GM23248 (cell line): ENCODE measurements around the gene TRAPPC5. TPM values are rescaled to one million over a fixed set of nuclear protein-coding genes. Genes with fewer than 3 reads are reported as not detected.

Experiments
- DNase-seq: peaks from one replicate; pipeline ENCODE4 v3.0.0-alpha.2; 2015
- H2AFZ ChIP-seq: fragments of 200-600 bp; sonication (generic); 2 replicates; pipeline ENCODE4 v1.6.1; 2016; ENCODE audit warnings: antibody characterized with exemption
- H3F3A ChIP-seq: fragments of 200-600 bp; sonication (generic); 2 replicates; pipeline ENCODE4 v1.6.1; 2016; ENCODE audit warnings: mild to moderate bottlenecking, antibody characterized with exemption, mixed run types; ENCODE audit not compliant: insufficient read depth
- H3K27ac ChIP-seq: fragments of 200-600 bp; sonication (generic); 2 replicates; pipeline ENCODE4 v1.5.1; 2016; ENCODE audit warnings: mild to moderate bottlenecking
- H3K27me3 ChIP-seq: fragments of 200-600 bp; sonication (generic); replicated peaks from 2 replicates; pipeline ENCODE4 v1.6.1; 2016; ENCODE audit warnings: mild to moderate bottlenecking; ENCODE audit not compliant: insufficient read depth
- H3K36me3 ChIP-seq: fragments of 200-600 bp; sonication (generic); 2 replicates; pipeline ENCODE4 v1.6.1; 2016; ENCODE audit warnings: low read depth, mild to moderate bottlenecking
- H3K4me1 ChIP-seq: fragments of 200-600 bp; sonication (generic); 2 replicates; pipeline ENCODE4 v1.6.1; 2016; ENCODE audit warnings: mild to moderate bottlenecking; ENCODE audit not compliant: insufficient read depth
- H3K4me2 ChIP-seq: fragments of 200-600 bp; sonication (generic); one replicate; pipeline ENCODE4 v1.6.1; 2016; ENCODE audit warnings: mild to moderate bottlenecking; ENCODE audit not compliant: unreplicated experiment
- H3K4me3 ChIP-seq: fragments of 200-600 bp; sonication (generic); 2 replicates; pipeline ENCODE4 v1.5.1; 2016; ENCODE audit warnings: mild to moderate bottlenecking
- H3K79me2 ChIP-seq: fragments of 200-600 bp; sonication (generic); 2 replicates; pipeline ENCODE4 v1.6.1; 2016; ENCODE audit warnings: mild to moderate bottlenecking; ENCODE audit not compliant: insufficient read depth
- H3K9ac ChIP-seq: fragments of 200-600 bp; sonication (generic); 2 replicates; pipeline ENCODE4 v1.6.1; 2016; ENCODE audit warnings: mild to moderate bottlenecking
- H3K9me2 ChIP-seq: fragments of 200-600 bp; sonication (generic); 2 replicates; pipeline ENCODE4 v1.6.1; 2016; ENCODE audit warnings: mixed run types, mild to moderate bottlenecking, moderate library complexity; ENCODE audit not compliant: insufficient read depth
- H3K9me3 ChIP-seq: fragments of 200-600 bp; sonication (generic); one replicate; pipeline ENCODE4 v1.6.1; 2017; ENCODE audit warnings: low read depth
- H4K20me1 ChIP-seq: fragments of 200-600 bp; sonication (generic); 2 replicates; pipeline ENCODE4 v1.6.0; 2016; ENCODE audit not compliant: insufficient read depth
- EZH2 ChIP-seq: fragments of 200-600 bp; sonication (generic); IDR thresholded peaks from 2 replicates; pipeline ENCODE4 v1.6.1; 2018; ENCODE audit warnings: antibody characterized with exemption, mild to moderate bottlenecking; ENCODE audit not compliant: insufficient read depth, poor library complexity, severe bottlenecking
- EZH2phosphoT487 ChIP-seq: fragments of 200-600 bp; sonication (generic); IDR thresholded peaks from 2 replicates; pipeline ENCODE4 v1.6.1; 2018; ENCODE audit warnings: antibody characterized with exemption, moderate library complexity, mild to moderate bottlenecking, low read depth; ENCODE audit not compliant: insufficient read depth
- WGBS, 2 experiments: methylation state at CpG; one replicate each; pipeline ENCODE4 v1.1.6; 2015 to 2017; ENCODE audit warnings: low lambda C conversion rate in 2 of 2, low coverage in 1 of 2; ENCODE audit errors: missing lambda C conversion rate in 2 of 2; 5-methylcytosine and 5-hydroxymethylcytosine counted together
- in situ Hi-C: fragments of 300-500 bp; cut with MboI; formaldehyde crosslinking; loops from 2 replicates; pipeline ENCODE4 v1.15.0; 2020
- polyA plus RNA-seq: library from polyadenylated mRNA; unstranded; fragments of >200 nt; fragmentation: Nextera tagmentation; extraction: Ambion mirVana; gene quantifications from 2 replicates; pipeline ENCODE4 v1.2.1, GENCODE V29; 2016
- total RNA-seq: library from RNA; depleted of rRNA; stranded (reverse); fragments of >200 nt; shearing (Covaris generic); gene quantifications from 2 replicates; pipeline ENCODE4 v1.2.3, GENCODE V29; 2014

The TRAPPC5 gene
- total and polyA plus RNA-seq, 2 experiments from 2014 or later: 68.1 to 207 TPM

GRCh38 chr19:7698583-7698982 lies 17.9 kb downstream of the TRAPPC5 start:
- no peaks in the 10 kb centered on the region for H3F3A ChIP-seq
- H3K36me3 ChIP-seq: no peaks in the 10 kb centered on the region
- no peak overlapping the region for H2AFZ ChIP-seq
- DNase-seq: no peak
- H3K79me2 ChIP-seq: no peaks in the 10 kb centered on the region
- H3K9me3 ChIP-seq: no peaks in the 10 kb centered on the region
- no peak overlapping the region for H3K9ac ChIP-seq
- H3K4me1 ChIP-seq: no peaks in the 10 kb centered on the region
- H3K27ac ChIP-seq: no peak overlapping the region
- no peaks in the 10 kb centered on the region; the same call in none of the 2 replicates for H3K27me3 ChIP-seq
- H3K4me2 ChIP-seq: no peak overlapping the region
- in situ Hi-C loops: no loop called here
- no peaks in the 10 kb centered on the region for H4K20me1 ChIP-seq
- no peaks in the 10 kb centered on the region for H3K9me2 ChIP-seq
- no peak overlapping the region for H3K4me3 ChIP-seq
- no peak for TF ChIP-seq EZH2
- TF ChIP-seq EZH2phosphoT487: no peak
- WGBS, 2 experiments: 25 to 36% methylated on average over 10 to 11 of the region's 11 CpGs

- TF ChIP-seq EZH2phosphoT487 (no peak), EZH2 (no peak)
- H3K4me2 ChIP-seq: no peak overlapping the region
- no peak overlapping the region for H2AFZ ChIP-seq
- in situ Hi-C loops: no loop called here
- no peaks in the 10 kb centered on the region for H3K9me2 ChIP-seq
- no peaks in the 10 kb centered on the region for H4K20me1 ChIP-seq
- no peak for DNase-seq
- no peaks in the 10 kb centered on the region for H3K4me1 ChIP-seq
- no peaks in the 10 kb centered on the region for H3K79me2 ChIP-seq
- no peak overlapping the region for H3K27ac ChIP-seq
- no peak overlapping the region for H3K9ac ChIP-seq
- WGBS, 2 experiments: 40% methylated on average over 2 of the region's 2 CpGs
- no peaks in the 10 kb centered on the region; the same call in none of the 2 replicates for H3K27me3 ChIP-seq
- no peak overlapping the region for H3K4me3 ChIP-seq
- no peaks in the 10 kb centered on the region for H3K36me3 ChIP-seq
- H3F3A ChIP-seq: no peaks in the 10 kb centered on the region
- H3K9me3 ChIP-seq: no peaks in the 10 kb centered on the region
Measured at GRCh38 chr19:7699003-7699402, 18.4 kb downstream of the TRAPPC5 start.

DNA sequence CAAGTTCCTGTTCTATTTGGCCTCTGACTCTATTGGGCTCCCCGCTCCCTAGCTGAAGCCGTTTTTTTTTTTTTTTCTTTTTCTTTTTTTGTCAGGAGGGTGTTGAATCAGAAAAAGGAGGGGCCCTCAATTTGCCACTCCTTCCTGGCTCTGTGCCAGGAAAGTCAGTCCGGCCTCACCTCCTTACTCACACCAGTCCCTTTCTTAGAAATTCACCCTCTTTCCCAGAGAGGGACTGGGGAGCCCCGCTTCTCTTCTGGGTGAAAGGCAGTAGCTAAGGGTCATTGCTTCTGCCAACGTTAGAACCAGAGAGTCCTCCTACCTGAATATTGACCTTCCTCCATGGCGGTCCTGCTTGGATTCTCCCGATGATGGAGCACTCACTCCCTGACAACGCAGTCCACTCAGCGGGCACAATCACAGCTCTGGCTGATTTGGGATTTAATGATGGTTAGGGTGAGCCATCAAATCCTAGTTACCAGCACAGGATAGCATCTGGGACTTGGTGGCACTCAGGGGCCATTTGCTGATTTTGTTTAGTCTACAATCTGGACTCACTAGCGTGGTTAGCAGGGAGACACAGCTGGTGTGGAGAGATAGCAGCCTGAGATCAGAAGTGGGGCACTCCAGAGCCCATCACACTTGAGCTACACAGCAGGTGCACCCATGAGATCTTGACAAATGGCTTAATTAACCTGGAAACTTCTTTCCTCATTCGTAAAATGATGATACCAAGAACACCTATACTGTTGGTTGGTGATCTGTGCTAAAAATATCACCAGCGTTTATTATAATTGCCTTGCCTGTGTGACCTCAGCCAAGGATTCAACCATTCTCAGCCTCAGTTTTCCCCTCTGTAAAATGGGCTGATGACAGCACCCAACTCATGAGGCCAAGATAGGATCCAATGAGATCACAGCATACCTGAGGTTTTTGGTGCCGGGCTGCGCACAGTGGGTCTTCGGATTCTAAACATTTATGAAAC lies 19.1 kb downstream of the TRAPPC5 start:
- H3K9ac ChIP-seq: no peak overlapping the region
- H3K4me2 ChIP-seq: no peak overlapping the region
- no peaks in the 10 kb centered on the region for H3K36me3 ChIP-seq
- H3K79me2 ChIP-seq: no peaks in the 10 kb centered on the region
- no peak overlapping the region for H3K27ac ChIP-seq
- no peak overlapping the region for H2AFZ ChIP-seq
- no peaks in the 10 kb centered on the region for H4K20me1 ChIP-seq
- peak; percentile 37 for DNase-seq
- in situ Hi-C loops: no loop called here
- 58 to 61% methylated on average over 15 of the region's 15 CpGs for WGBS, 2 experiments
- H3K4me3 ChIP-seq: no peak overlapping the region
- H3K9me3 ChIP-seq: no peaks in the 10 kb centered on the region
- H3K27me3 ChIP-seq: no peaks in the 10 kb centered on the region; the same call in none of the 2 replicates
- no peaks in the 10 kb centered on the region for H3F3A ChIP-seq
- H3K4me1 ChIP-seq: no peaks in the 10 kb centered on the region
- TF ChIP-seq EZH2: no peak
- TF ChIP-seq EZH2phosphoT487: no peak
- no peaks in the 10 kb centered on the region for H3K9me2 ChIP-seq

GRCh38 chr19:7701049-7701653 lies 20.5 kb downstream of the TRAPPC5 start:
- Histone ChIP-seq H3K79me2 (no peaks in the 10 kb centered on the region), H3K4me3 (no peak overlapping the region), H3K36me3 (no peaks in the 10 kb centered on the region), H3K27me3 (no peaks in the 10 kb centered on the region; the same call in 1 of the 2 replicates), H3K4me1 (no peaks in the 10 kb centered on the region), H3F3A (no peaks in the 10 kb centered on the region), H3K4me2 (no peak overlapping the region), H3K27ac (no peak overlapping the region), H3K9ac (no peak overlapping the region), H4K20me1 (no peaks in the 10 kb centered on the region), H3K9me3 (no peaks in the 10 kb centered on the region), H2AFZ (no peak overlapping the region), H3K9me2 (no peaks in the 10 kb centered on the region)
- WGBS, 2 experiments: 86% methylated on average over 12 of the region's 12 CpGs
- no peak for DNase-seq
- in situ Hi-C loops: no loop called here
- TF ChIP-seq EZH2: no peak
- TF ChIP-seq EZH2phosphoT487: no peak
